Ovary (tissue), 9 donors: ENCODE data around the gene SH3RF1. TPM values are rescaled to one million over a fixed set of nuclear protein-coding genes. Genes with fewer than 3 reads are reported as not detected.

ENCODE experiments used
- DNase-seq, 5 donors: peaks; one replicate each; pipeline ENCODE4 v3.0.0-alpha.2; 2019 to 2020
- H3K27ac ChIP-seq, 2 donors: fragments of 200-600 bp; one replicate each; pipeline versions ENCODE4 v1.5.1 to v1.8.0; 2019 to 2022
- H3K27me3 ChIP-seq: fragments of 200-600 bp; one replicate; pipeline ENCODE4 v1.8.0; 2022
- H3K36me3 ChIP-seq: fragments of 200-600 bp; sonication (generic); one replicate; pipeline ENCODE4 v1.5.1; 2019
- H3K4me1 ChIP-seq: one replicate; pipeline ENCODE4 v1.8.1; 2013; ENCODE audit warnings: mild to moderate bottlenecking, moderate library complexity; ENCODE audit not compliant: insufficient read depth
- H3K4me3 ChIP-seq: fragments of 200-600 bp; sonication (generic); one replicate; pipeline ENCODE4 v1.5.1; 2017
- H3K9me3 ChIP-seq, 2 donors: fragments of 200-600 bp in 1 of 2; sonication (generic) in 1 of 2; one replicate each; pipeline versions ENCODE4 v1.5.1 to v1.8.1; 2013 to 2019; ENCODE audit warnings: mild to moderate bottlenecking in 1 of 2, moderate library complexity in 1 of 2
- EP300 ChIP-seq: sonication (generic); formaldehyde crosslinking; IDR thresholded peaks from one replicate; pipeline ENCODE4 v1.6.1; 2017; ENCODE audit warnings: antibody characterized with exemption
- POLR2A ChIP-seq: fragments of 450-650 bp; IDR thresholded peaks from one replicate; pipeline ENCODE4 v1.6.1; 2017; ENCODE audit warnings: antibody characterized with exemption, mild to moderate bottlenecking, moderate library complexity
- WGBS, 3 donors: extraction: QIAGEN DNeasy Blood & Tissue Kit in 1 of 3; methylation state at CpG; one replicate each; pipeline versions ENCODE4 v1.1.5 to v1.1.7; 2013 to 2017; 5-methylcytosine and 5-hydroxymethylcytosine counted together
- intact Hi-C, 4 donors: fragments of 100-400 bp; cut with DNase I; formaldehyde crosslinking; loops; one replicate each; pipeline versions ENCODE4 v1.11.0 to v1.15.1; 2022 to 2023
- polyA plus RNA-seq, 2 donors: library from polyadenylated mRNA; stranded (reverse); fragments of 200-250 nt in 1 of 2; fragments of 350-450 nt in 1 of 2; fragmentation: Illumina TruSeq in 1 of 2; extraction: RNeasy Lipid Tissue Mini Kit (QIAGEN cat#74804) in 1 of 2; gene quantifications; one replicate each; pipeline ENCODE4 v1.2.3, GENCODE V29; 2013 to 2014
- total RNA-seq, 7 donors: library from RNA; depleted of rRNA in 2 of 7; stranded (reverse); fragments of >200 nt in 2 of 7; fragmentation: NEBNext Ultra II Directional in 3 of 7; extraction: Animal tissue kit (Norgen Biotek cat#: 25700) in 3 of 7; gene quantifications; one replicate each; pipeline versions ENCODE4 v1.1.0 to v1.2.4, GENCODE V29; 2016 to 2023
- TF ChIP-seq, protein P1 (sequence below), 3 donors: fragments of 450-650 bp in 2 of 3; fragments of 200-600 bp in 1 of 3; IDR thresholded peaks; one replicate each; pipeline versions ENCODE4 v1.5.1 to v1.8.0; 2016 to 2022; ENCODE audit warnings: antibody characterized with exemption in 3 of 3, mild to moderate bottlenecking in 1 of 3
- donor health status: DM: no; HTN: no; CAD: no; lungs with moderate emphysema.
- donor health status: DM: no; HTN: no; CAD: no.
- donor health status: Bipolar disorder and iron deficiency.
- donor health status: DM: yes; HTN: yes; CAD: no.
- donor health status: DM: no; HTN: no; CAD: no.
- donor health status: DM: yes; HTN: yes; CAD: no.

The SH3RF1 gene
- total and polyA plus RNA-seq, 9 donors: 8.2 to 32.6 (median 22.3) TPM

DNA sequence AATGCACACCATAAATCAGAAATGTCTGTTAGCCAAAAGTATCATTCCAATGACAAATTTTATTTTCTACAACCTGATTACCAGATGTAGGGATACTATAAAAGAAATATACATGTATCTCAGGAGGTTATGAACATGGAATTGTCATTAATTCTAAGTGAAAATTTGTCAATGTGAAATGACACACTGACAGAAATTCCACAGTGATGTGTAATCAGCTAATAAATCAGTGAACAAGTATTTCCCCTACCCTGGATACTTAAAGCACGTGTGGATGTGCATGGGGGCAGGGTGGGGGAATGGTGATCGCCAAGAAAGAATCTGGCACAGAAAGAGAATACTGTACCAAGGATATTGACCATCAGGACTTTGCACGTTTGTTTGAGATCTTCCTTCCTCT is 123.6 kb downstream of the SH3RF1 start:
- H3K4me3 ChIP-seq: no peak overlapping the region
- 69 to 77% (median 69%) methylated on average over 3 of the region's 3 CpGs for WGBS, 3 donors

DNA sequence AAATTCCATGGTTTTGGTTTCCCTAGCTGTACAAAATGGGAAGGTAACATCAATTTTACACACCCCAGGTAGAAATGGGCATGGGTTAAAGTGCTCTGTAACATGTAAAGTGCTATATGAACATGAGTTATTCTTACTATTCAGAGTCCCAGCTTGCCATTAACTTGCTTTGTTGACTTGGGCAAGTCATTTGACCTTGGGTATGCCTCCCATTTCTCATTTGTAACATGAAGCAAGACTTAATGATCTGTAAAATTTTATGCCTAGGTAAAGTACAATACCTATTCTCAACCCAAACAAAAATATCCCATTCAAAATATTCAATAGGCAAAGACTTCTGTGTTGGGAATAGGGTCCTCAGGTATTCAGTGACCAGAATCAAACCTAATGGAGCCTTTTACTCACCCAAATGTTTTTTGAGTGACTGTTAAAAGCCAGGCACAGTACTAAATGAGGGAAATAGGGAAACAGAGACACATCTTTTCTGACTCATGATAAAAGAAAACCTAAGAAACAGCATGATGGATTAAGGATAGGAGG is 126.6 kb downstream of the SH3RF1 start:
- Histone ChIP-seq H3K4me1 (no peaks in the 10 kb centered on the region), H3K9me3 (no peaks in the 10 kb centered on the region), H3K36me3 (no peaks in the 10 kb centered on the region), H3K4me3 (no peak overlapping the region), H3K27ac (no peak overlapping the region), H3K27me3 (no peaks in the 10 kb centered on the region)
- no peak for DNase-seq
- intact Hi-C loops: no loop called here
- no peak for TF ChIP-seq POLR2A
- no peak for TF ChIP-seq EP300
- TF ChIP-seq, protein P1, sequence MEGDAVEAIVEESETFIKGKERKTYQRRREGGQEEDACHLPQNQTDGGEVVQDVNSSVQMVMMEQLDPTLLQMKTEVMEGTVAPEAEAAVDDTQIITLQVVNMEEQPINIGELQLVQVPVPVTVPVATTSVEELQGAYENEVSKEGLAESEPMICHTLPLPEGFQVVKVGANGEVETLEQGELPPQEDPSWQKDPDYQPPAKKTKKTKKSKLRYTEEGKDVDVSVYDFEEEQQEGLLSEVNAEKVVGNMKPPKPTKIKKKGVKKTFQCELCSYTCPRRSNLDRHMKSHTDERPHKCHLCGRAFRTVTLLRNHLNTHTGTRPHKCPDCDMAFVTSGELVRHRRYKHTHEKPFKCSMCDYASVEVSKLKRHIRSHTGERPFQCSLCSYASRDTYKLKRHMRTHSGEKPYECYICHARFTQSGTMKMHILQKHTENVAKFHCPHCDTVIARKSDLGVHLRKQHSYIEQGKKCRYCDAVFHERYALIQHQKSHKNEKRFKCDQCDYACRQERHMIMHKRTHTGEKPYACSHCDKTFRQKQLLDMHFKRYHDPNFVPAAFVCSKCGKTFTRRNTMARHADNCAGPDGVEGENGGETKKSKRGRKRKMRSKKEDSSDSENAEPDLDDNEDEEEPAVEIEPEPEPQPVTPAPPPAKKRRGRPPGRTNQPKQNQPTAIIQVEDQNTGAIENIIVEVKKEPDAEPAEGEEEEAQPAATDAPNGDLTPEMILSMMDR (IDR thresholded peaks at IDR 0.05): no peak

More for the DNA sequence above, 123.6 kb downstream of the SH3RF1 start:
- Histone ChIP-seq H3K9me3 (no peaks in the 10 kb centered on the region), H3K27ac (no peak overlapping the region), H3K4me1 (no peaks in the 10 kb centered on the region), H3K27me3 (no peaks in the 10 kb centered on the region), H3K36me3 (no peaks in the 10 kb centered on the region)
- no peak for DNase-seq
- intact Hi-C loops: no loop called here
- TF ChIP-seq POLR2A (no peak), EP300 (no peak)
- TF ChIP-seq, protein P1 (IDR thresholded peaks at IDR 0.05): no peak

- H3K27me3 ChIP-seq: no peaks in the 10 kb centered on the region
- H3K4me3 ChIP-seq: no peak overlapping the region
- H3K4me1 ChIP-seq: no peaks in the 10 kb centered on the region
- no peak overlapping the region for H3K27ac ChIP-seq
- WGBS, 3 donors: 90 to 94% (median 93%) methylated on average over 9 of the region's 9 CpGs
- H3K36me3 ChIP-seq: no peaks in the 10 kb centered on the region
- no peak for DNase-seq
- no peaks in the 10 kb centered on the region for H3K9me3 ChIP-seq
- TF ChIP-seq, protein P1 (IDR thresholded peaks at IDR 0.05): no peak
- TF ChIP-seq POLR2A (no peak), EP300 (no peak)
- intact Hi-C loops: no loop called here
These were observed 127.4 kb downstream of the SH3RF1 start for GRCh38 chr4:169143335-169143734.

GRCh38 chr4:169142906-169143305 is 127.8 kb downstream of the SH3RF1 start:
- Histone ChIP-seq H3K4me1 (no peaks in the 10 kb centered on the region), H3K9me3 (no peaks in the 10 kb centered on the region), H3K27me3 (no peaks in the 10 kb centered on the region), H3K36me3 (no peaks in the 10 kb centered on the region), H3K4me3 (no peak overlapping the region), H3K27ac (no peak overlapping the region)
- no peak for DNase-seq
- TF ChIP-seq POLR2A (no peak), EP300 (no peak)
- TF ChIP-seq, protein P1 (IDR thresholded peaks at IDR 0.05): no peak
- intact Hi-C loops: no loop called here
